ENCODE measurements around the gene TMTC2. TPM values are rescaled to one million over a fixed set of nuclear protein-coding genes. Genes with fewer than 3 reads are reported as not detected.

Gene TMTC2
- 10 to 100 TPM; 29.3 to 67.9 TPM for total RNA-seq

DNA sequence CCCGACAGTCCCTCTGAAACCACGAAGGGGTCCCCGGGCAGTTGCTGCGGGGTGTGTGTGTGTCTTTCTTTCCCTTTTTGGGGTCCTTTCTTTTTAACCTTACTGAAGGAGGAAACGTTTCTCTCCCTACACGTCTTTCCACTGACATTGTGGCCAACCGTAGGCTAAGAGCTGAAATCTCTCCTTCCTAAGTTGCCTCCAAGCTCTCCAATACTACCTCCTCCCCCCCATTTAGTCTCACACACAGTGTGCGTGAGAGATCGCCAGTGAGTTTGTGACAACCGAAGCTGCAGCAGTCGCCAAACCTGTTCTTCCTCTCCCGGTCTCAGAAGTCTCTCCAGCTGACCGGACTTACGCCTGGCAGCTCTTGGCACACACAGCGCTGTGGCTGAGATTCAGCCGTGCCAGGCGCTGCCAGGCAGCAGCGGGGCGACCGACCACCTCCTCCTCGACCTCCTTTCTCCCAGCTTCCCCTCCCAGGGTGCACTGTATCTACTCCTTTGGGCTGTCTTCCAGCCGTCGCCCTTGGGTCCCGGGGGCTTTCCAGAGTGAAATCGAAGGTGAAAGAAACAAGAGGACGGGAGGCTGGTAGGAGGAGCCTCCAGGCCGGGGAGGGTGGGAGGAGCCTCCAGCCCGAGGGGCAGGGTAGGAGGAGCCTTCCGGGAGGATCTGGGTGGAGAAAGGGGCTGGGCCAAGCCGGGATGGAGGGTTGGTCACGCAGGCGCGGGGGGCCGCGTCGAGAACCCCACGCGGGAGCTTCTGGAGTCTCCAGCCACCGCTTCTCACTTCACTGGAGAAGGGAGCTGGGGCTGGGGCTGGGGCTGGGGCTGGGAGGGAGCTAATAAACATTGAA lies at the start of gene TMTC2:
TSS of gene TMTC2 (plus strand) at position 739 of the 853 bp plus-strand sequence.

Small RNA genes within 50 kb of the gene (small RNA-seq; reads per million reads assigned to genes)
- gene RNU6-977P = 0 reads per million in 2 donors
